ENCODE results near the gene PDLIM3. TPM values are rescaled to one million over a fixed set of nuclear protein-coding genes. Genes with fewer than 3 reads are reported as not detected.

Gene PDLIM3
- total and polyA plus RNA-seq, 2 experiments from 2014 or later = 8.5 to 18.0 TPM

DNA sequence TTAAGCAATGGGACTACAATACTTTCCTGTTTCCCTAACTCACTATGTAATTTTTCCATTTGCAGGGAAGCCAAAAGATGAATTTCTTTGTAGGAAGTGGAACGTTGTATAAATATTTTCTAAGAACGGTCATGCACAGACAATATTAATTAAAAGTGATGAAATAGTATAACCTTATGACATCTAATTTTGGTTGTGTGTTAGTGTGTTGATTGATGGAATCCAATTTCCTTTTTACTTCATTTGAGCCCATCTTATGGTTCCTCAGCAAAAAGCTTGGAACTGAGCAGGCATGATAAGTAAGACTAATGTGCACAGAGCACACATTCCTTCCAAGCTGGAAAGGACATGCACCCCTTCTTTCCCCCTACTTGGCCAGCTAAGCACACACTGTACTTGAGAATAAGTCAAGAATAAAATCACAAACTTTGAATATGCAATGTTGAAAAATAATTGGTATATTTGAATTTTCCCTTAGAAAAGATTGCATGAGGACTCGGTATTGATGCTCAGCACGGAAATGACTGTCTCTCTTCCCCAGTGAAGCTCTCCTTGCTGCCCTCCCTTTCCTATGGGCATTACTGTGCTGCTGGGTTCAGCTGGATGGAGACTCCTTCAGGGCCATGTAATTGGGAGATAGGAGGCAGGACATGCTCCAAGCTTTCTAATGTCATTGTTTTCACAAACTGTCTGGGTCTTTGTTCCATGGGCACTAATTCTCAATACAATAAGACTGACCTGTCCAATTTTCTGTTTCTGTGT, 19.2 kb upstream of the PDLIM3 start:
- Mint-ChIP-seq H3K36me3 (ENCODE audit: low read depth) (no peaks in the 10 kb centered on the region), H3K27me3 (ENCODE audit: insufficient read depth, low read depth, poor library complexity) (peaks cover 2% of the 10 kb centered on the region), H3K4me3 (no peak overlapping the region), H3K27ac (no peak overlapping the region), H3K9me3 (peaks cover 7% of the 10 kb centered on the region; the same call in 1 of the 3 replicates), H3K4me1 (peaks cover 5% of the 10 kb centered on the region)
- Histone ChIP-seq H3K9me2 (ENCODE audit: insufficient read depth) (peaks cover 2% of the 10 kb centered on the region), H3K36me3 (ENCODE audit: insufficient read depth) (no peaks in the 10 kb centered on the region), H3K4me1 (ENCODE audit: insufficient read depth) (no peaks in the 10 kb centered on the region), H3K27me3 (ENCODE audit: insufficient read depth) (no peaks in the 10 kb centered on the region), H3F3A (replicated peaks; ENCODE audit: low read depth) (no peaks in the 10 kb centered on the region), H2AFZ (no peak overlapping the region), H3K27ac (ENCODE audit: low read depth) (no peak overlapping the region), H3K4me2 (no peak overlapping the region), H4K20me1 (replicated peaks; ENCODE audit: insufficient read depth) (no peaks in the 10 kb centered on the region), H3K79me2 (replicated peaks; ENCODE audit: insufficient read depth) (no peaks in the 10 kb centered on the region), H3K4me3 (no peak overlapping the region)
- DNase-seq (ENCODE audit: low spot score) (no peak), ATAC-seq (no peak)
- no peak for TF ChIP-seq POLR2AphosphoS5 (IDR thresholded peaks at IDR 0.05; ENCODE audit: low read depth)
- TF ChIP-seq EZH2phosphoT487 (IDR thresholded peaks at IDR 0.05; ENCODE audit: unreplicated experiment) = no peak
- no peak for TF ChIP-seq STAT1 (IDR thresholded peaks at IDR 0.05; ENCODE audit: unreplicated experiment)
- TF ChIP-seq JUNB (IDR thresholded peaks at IDR 0.05; ENCODE audit: unreplicated experiment) = no peak
- TF ChIP-seq, protein P1, sequence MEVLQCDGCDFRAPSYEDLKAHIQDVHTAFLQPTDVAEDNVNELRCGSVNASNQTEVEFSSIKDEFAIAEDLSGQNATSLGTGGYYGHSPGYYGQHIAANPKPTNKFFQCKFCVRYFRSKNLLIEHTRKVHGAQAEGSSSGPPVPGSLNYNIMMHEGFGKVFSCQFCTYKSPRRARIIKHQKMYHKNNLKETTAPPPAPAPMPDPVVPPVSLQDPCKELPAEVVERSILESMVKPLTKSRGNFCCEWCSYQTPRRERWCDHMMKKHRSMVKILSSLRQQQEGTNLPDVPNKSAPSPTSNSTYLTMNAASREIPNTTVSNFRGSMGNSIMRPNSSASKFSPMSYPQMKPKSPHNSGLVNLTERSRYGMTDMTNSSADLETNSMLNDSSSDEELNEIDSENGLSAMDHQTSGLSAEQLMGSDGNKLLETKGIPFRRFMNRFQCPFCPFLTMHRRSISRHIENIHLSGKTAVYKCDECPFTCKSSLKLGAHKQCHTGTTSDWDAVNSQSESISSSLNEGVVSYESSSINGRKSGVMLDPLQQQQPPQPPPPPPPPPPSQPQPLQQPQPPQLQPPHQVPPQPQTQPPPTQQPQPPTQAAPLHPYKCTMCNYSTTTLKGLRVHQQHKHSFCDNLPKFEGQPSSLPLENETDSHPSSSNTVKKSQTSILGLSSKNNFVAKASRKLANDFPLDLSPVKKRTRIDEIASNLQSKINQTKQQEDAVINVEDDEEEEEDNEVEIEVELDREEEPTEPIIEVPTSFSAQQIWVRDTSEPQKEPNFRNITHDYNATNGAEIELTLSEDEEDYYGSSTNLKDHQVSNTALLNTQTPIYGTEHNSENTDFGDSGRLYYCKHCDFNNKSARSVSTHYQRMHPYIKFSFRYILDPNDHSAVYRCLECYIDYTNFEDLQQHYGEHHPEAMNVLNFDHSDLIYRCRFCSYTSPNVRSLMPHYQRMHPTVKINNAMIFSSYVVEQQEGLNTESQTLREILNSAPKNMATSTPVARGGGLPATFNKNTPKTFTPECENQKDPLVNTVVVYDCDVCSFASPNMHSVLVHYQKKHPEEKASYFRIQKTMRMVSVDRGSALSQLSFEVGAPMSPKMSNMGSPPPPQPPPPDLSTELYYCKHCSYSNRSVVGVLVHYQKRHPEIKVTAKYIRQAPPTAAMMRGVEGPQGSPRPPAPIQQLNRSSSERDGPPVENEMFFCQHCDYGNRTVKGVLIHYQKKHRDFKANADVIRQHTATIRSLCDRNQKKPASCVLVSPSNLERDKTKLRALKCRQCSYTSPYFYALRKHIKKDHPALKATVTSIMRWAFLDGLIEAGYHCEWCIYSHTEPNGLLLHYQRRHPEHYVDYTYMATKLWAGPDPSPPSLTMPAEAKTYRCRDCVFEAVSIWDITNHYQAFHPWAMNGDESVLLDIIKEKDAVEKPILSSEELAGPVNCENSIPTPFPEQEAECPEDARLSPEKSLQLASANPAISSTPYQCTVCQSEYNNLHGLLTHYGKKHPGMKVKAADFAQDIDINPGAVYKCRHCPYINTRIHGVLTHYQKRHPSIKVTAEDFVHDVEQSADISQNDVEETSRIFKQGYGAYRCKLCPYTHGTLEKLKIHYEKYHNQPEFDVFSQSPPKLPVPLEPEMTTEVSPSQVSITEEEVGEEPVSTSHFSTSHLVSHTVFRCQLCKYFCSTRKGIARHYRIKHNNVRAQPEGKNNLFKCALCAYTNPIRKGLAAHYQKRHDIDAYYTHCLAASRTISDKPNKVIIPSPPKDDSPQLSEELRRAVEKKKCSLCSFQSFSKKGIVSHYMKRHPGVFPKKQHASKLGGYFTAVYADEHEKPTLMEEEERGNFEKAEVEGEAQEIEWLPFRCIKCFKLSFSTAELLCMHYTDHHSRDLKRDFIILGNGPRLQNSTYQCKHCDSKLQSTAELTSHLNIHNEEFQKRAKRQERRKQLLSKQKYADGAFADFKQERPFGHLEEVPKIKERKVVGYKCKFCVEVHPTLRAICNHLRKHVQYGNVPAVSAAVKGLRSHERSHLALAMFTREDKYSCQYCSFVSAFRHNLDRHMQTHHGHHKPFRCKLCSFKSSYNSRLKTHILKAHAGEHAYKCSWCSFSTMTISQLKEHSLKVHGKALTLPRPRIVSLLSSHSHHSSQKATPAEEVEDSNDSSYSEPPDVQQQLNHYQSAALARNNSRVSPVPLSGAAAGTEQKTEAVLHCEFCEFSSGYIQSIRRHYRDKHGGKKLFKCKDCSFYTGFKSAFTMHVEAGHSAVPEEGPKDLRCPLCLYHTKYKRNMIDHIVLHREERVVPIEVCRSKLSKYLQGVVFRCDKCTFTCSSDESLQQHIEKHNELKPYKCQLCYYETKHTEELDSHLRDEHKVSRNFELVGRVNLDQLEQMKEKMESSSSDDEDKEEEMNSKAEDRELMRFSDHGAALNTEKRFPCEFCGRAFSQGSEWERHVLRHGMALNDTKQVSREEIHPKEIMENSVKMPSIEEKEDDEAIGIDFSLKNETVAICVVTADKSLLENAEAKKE (CRISPR knock-in tag; IDR thresholded peaks at IDR 0.05) = no peak
- TF ChIP-seq, protein P2, sequence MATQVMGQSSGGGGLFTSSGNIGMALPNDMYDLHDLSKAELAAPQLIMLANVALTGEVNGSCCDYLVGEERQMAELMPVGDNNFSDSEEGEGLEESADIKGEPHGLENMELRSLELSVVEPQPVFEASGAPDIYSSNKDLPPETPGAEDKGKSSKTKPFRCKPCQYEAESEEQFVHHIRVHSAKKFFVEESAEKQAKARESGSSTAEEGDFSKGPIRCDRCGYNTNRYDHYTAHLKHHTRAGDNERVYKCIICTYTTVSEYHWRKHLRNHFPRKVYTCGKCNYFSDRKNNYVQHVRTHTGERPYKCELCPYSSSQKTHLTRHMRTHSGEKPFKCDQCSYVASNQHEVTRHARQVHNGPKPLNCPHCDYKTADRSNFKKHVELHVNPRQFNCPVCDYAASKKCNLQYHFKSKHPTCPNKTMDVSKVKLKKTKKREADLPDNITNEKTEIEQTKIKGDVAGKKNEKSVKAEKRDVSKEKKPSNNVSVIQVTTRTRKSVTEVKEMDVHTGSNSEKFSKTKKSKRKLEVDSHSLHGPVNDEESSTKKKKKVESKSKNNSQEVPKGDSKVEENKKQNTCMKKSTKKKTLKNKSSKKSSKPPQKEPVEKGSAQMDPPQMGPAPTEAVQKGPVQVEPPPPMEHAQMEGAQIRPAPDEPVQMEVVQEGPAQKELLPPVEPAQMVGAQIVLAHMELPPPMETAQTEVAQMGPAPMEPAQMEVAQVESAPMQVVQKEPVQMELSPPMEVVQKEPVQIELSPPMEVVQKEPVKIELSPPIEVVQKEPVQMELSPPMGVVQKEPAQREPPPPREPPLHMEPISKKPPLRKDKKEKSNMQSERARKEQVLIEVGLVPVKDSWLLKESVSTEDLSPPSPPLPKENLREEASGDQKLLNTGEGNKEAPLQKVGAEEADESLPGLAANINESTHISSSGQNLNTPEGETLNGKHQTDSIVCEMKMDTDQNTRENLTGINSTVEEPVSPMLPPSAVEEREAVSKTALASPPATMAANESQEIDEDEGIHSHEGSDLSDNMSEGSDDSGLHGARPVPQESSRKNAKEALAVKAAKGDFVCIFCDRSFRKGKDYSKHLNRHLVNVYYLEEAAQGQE (IDR thresholded peaks at IDR 0.05; ENCODE audit: unreplicated experiment) = no peak
- no peak for TF ChIP-seq ZNF114 (CRISPR knock-in tag; IDR thresholded peaks at IDR 0.05)
- TF ChIP-seq CREB1 (CRISPR knock-in tag; IDR thresholded peaks at IDR 0.05; ENCODE audit: low read depth) = no peak
- no peak for TF ChIP-seq ZNF331 (CRISPR knock-in tag; IDR thresholded peaks at IDR 0.05; ENCODE audit: low read depth)
- TF ChIP-seq, protein P3, sequence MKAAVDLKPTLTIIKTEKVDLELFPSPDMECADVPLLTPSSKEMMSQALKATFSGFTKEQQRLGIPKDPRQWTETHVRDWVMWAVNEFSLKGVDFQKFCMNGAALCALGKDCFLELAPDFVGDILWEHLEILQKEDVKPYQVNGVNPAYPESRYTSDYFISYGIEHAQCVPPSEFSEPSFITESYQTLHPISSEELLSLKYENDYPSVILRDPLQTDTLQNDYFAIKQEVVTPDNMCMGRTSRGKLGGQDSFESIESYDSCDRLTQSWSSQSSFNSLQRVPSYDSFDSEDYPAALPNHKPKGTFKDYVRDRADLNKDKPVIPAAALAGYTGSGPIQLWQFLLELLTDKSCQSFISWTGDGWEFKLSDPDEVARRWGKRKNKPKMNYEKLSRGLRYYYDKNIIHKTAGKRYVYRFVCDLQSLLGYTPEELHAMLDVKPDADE (IDR thresholded peaks at IDR 0.05) = no peak
- no peak for TF ChIP-seq NANOG (IDR thresholded peaks at IDR 0.05; ENCODE audit: borderline replicate concordance)

All from GM23338 (cell line).